Caco-2 (cell line): ENCODE data around the gene DIABLO. TPM values are rescaled to one million over a fixed set of nuclear protein-coding genes. Genes with fewer than 3 reads are reported as not detected.

Source experiments
- BruUV-seq: library from RNA; stranded (reverse); fragments of 400-500 nt; replicated peaks from 2 replicates; lab custom pipeline; 2021; lab: Mats Ljungman, UMichigan
- CTCF ChIA-PET: fragments of 300-600 bp; sonication (Branson Sonifier 250); formaldehyde crosslinking; loops from one replicate; lab custom pipeline; 2022; ENCODE audit warnings: antibody characterized with exemption; lab: Charles Lee
- POLR2A ChIA-PET: fragments of 300-600 bp; sonication (Branson Sonifier 250); formaldehyde crosslinking; loops from one replicate; lab custom pipeline; 2022; ENCODE audit warnings: antibody characterized with exemption; lab: Charles Lee
- DNase-seq, 2 experiments: peaks; one replicate each; pipeline versions ENCODE4 v3.0.0 to v3.0.0-alpha.2; 2020 to 2022
- H3K27me3 ChIP-seq: replicated peaks from 2 replicates; pipeline ENCODE4 v1.6.0; 2011; ENCODE audit warnings: low read length; ENCODE audit not compliant: control insufficient read depth, insufficient read depth
- H3K36me3 ChIP-seq: 2 replicates; pipeline ENCODE4 v1.5.1; 2011; ENCODE audit warnings: low read length; ENCODE audit not compliant: control insufficient read depth, insufficient read depth
- H3K4me1 ChIP-seq: fragments of 250-450 bp; sonication (Bioruptor Pico); 2 replicates; pipeline ENCODE4 v1.5.1; 2020; ENCODE audit warnings: mild to moderate bottlenecking
- H3K4me3 ChIP-seq: 2 replicates; pipeline ENCODE4 v1.5.1; 2011; ENCODE audit warnings: low read depth, mild to moderate bottlenecking, control low read depth, low read length
- H3K9me3 ChIP-seq: fragments of 250-450 bp; sonication (Bioruptor Pico); 2 replicates; pipeline ENCODE4 v1.5.1; 2020; ENCODE audit warnings: mild to moderate bottlenecking, moderate library complexity
- H3K27ac Mint-ChIP-seq: one replicate; pipeline ENCODE4 v1.8.0; 2022; ENCODE audit warnings: mixed read lengths; ENCODE audit not compliant: unreplicated experiment
- H3K27me3 Mint-ChIP-seq: one replicate; pipeline ENCODE4 v1.8.0; 2022; ENCODE audit warnings: mixed read lengths; ENCODE audit not compliant: insufficient read depth, unreplicated experiment
- H3K36me3 Mint-ChIP-seq: one replicate; pipeline ENCODE4 v1.8.0; 2022; ENCODE audit warnings: mild to moderate bottlenecking, mixed read lengths; ENCODE audit not compliant: insufficient read depth, unreplicated experiment
- H3K4me1 Mint-ChIP-seq: one replicate; pipeline ENCODE4 v1.8.0; 2022; ENCODE audit warnings: low read depth, mixed read lengths; ENCODE audit not compliant: unreplicated experiment
- H3K4me3 Mint-ChIP-seq: one replicate; pipeline ENCODE4 v1.8.0; 2022; ENCODE audit warnings: mild to moderate bottlenecking, moderate library complexity, mixed read lengths; ENCODE audit not compliant: unreplicated experiment
- H3K9me3 Mint-ChIP-seq: one replicate; pipeline ENCODE4 v1.8.0; 2022; ENCODE audit warnings: mixed read lengths; ENCODE audit not compliant: unreplicated experiment
- CTCF ChIP-seq, 2 experiments: fragments of 200-600 bp in 1 of 2; IDR thresholded peaks; 1 replicate in 1 of 2; 2 replicates in 1 of 2; pipeline versions ENCODE4 v1.5.1 to v1.8.0; 2011 to 2022; ENCODE audit warnings: antibody characterized with exemption in 1 of 2, control low read depth in 1 of 2, inconsistent platforms in 1 of 2, low read depth in 1 of 2, low read length in 1 of 2, mild to moderate bottlenecking in 1 of 2, moderate library complexity in 1 of 2; ENCODE audit not compliant: insufficient read depth in 1 of 2, severe bottlenecking in 1 of 2, unreplicated experiment in 1 of 2
- intact Hi-C: fragments of 100-400 bp; cut with micrococcal nuclease; formaldehyde crosslinking; loops from one replicate; pipeline ENCODE4 v1.10.0; 2022; ENCODE audit not compliant: unreplicated experiment
- total RNA-seq: library from RNA; stranded (reverse); gene quantifications from 2 replicates; pipeline ENCODE4 v1.2.3, GENCODE V29; 2022

Gene DIABLO
- total RNA-seq, 1 experiment from 2014 or later = 86.6 TPM

- H3K36me3 Mint-ChIP-seq = no peaks in the 10 kb centered on the region
- no peak overlapping the region for H3K4me3 ChIP-seq
- no peak for DNase-seq
- BruUV-seq = no TSS peak
- POLR2A ChIA-PET = no interaction called here
- no peaks in the 10 kb centered on the region for H3K4me1 Mint-ChIP-seq
- no peaks in the 10 kb centered on the region for H3K9me3 ChIP-seq
- no peaks in the 10 kb centered on the region for H3K27me3 Mint-ChIP-seq
- CTCF ChIA-PET = interaction anchor here (0.6 kb wide), 1 partner anchor 31 kb away, joined by 4 read pairs; no protein-coding TSS in a partner anchor
- H3K27me3 ChIP-seq = no peaks in the 10 kb centered on the region
- intact Hi-C loops = no loop called here
- H3K9me3 Mint-ChIP-seq = no peaks in the 10 kb centered on the region
- H3K36me3 ChIP-seq = no peaks in the 10 kb centered on the region
- H3K4me3 Mint-ChIP-seq = no peak overlapping the region
- H3K27ac Mint-ChIP-seq = no peak overlapping the region
- no peak for TF ChIP-seq CTCF (IDR thresholded peaks at IDR 0.05; ENCODE audit: insufficient read depth in 1 of 2, low read depth in 1 of 2, low read length in 1 of 2, severe bottlenecking in 1 of 2, unreplicated experiment in 1 of 2)
- no peaks in the 10 kb centered on the region; the same call in 1 of the 2 replicates for H3K4me1 ChIP-seq
Observed at GRCh38 chr12:122162976-122163375, 62.9 kb downstream of the DIABLO start.

DNA sequence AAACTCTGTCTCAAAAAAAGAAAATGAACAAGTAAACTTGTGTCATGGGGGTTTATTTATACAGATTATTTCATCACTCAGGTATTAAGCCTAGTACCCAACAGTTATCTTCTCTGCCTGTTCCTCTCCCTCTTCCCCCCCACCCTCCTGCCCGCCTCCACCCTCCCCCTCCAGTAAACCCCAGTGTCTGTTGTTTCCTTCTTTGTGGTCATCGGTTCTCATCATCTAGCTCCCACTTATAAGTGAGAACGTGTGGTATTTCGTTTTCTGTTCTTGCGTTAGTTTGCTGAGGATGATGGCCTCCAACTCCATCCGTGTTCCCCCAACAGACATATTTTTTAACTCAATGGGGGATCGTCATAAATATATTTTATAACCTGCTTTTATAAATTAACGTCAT, 64.2 kb downstream of the DIABLO start:
- no peaks in the 10 kb centered on the region for H3K4me1 ChIP-seq
- Mint-ChIP-seq H3K4me3 (no peak overlapping the region), H3K4me1 (no peaks in the 10 kb centered on the region), H3K36me3 (no peaks in the 10 kb centered on the region), H3K9me3 (no peaks in the 10 kb centered on the region), H3K27ac (no peak overlapping the region), H3K27me3 (no peaks in the 10 kb centered on the region)
- H3K27me3 ChIP-seq = no peaks in the 10 kb centered on the region
- H3K9me3 ChIP-seq = no peaks in the 10 kb centered on the region
- H3K36me3 ChIP-seq = no peaks in the 10 kb centered on the region
- POLR2A ChIA-PET = no interaction called here
- no peak for DNase-seq
- TF ChIP-seq CTCF (IDR thresholded peaks at IDR 0.05; ENCODE audit: insufficient read depth in 1 of 2, low read depth in 1 of 2, low read length in 1 of 2, severe bottlenecking in 1 of 2, unreplicated experiment in 1 of 2) = no peak
- H3K4me3 ChIP-seq = no peak overlapping the region
- BruUV-seq = no TSS peak
- CTCF ChIA-PET = interaction anchor here (0.7 kb wide), 1 partner anchor 31 kb away, joined by 3 read pairs; no protein-coding TSS in a partner anchor
- intact Hi-C loops = no loop called here

GRCh38 chr12:122160761-122161160, 65.1 kb downstream of the DIABLO start:
- no peak for TF ChIP-seq CTCF (IDR thresholded peaks at IDR 0.05; ENCODE audit: insufficient read depth in 1 of 2, low read depth in 1 of 2, low read length in 1 of 2, severe bottlenecking in 1 of 2, unreplicated experiment in 1 of 2)
- Histone ChIP-seq H3K4me3 (no peak overlapping the region), H3K36me3 (no peaks in the 10 kb centered on the region), H3K27me3 (no peaks in the 10 kb centered on the region), H3K9me3 (no peaks in the 10 kb centered on the region), H3K4me1 (no peaks in the 10 kb centered on the region)
- H3K36me3 Mint-ChIP-seq = no peaks in the 10 kb centered on the region
- ChIA-PET CTCF (no interaction called here), POLR2A (no interaction called here)
- no peak overlapping the region for H3K4me3 Mint-ChIP-seq
- H3K9me3 Mint-ChIP-seq = no peaks in the 10 kb centered on the region
- H3K27ac Mint-ChIP-seq = no peak overlapping the region
- intact Hi-C loops = loop anchor here (1.0 kb wide), 1 partner anchor 31 kb away; no protein-coding TSS in a partner anchor
- no peaks in the 10 kb centered on the region for H3K4me1 Mint-ChIP-seq
- no peak for DNase-seq
- no TSS peak for BruUV-seq
- no peaks in the 10 kb centered on the region for H3K27me3 Mint-ChIP-seq
